Lung (tissue), 12 donors: ENCODE measurements around the gene EIF1. TPM values are rescaled to one million over a fixed set of nuclear protein-coding genes. Genes with fewer than 3 reads are reported as not detected.

Source experiments
- ATAC-seq: fragments of 200-7000 bp; cut with Tn5 transposase; one replicate; pipeline ENCODE4 v1.9.1; 2020; ENCODE audit warnings: moderate number of reproducible peaks; ENCODE audit not compliant: insufficient read depth, low FRiP score
- DNase-seq, 3 donors: peaks; one replicate each; pipeline ENCODE4 v3.0.0-alpha.2; 2013 to 2017
- H3K27ac ChIP-seq, 2 donors: one replicate each; pipeline ENCODE4 v1.5.1; 2013; ENCODE audit warnings: mild to moderate bottlenecking in 2 of 2, moderate library complexity in 2 of 2, control low read depth in 1 of 2, inconsistent platforms in 1 of 2, low read depth in 1 of 2, low read length in 1 of 2
- H3K27me3 ChIP-seq, 3 donors: one replicate each; pipeline ENCODE4 v1.5.1; 2013; ENCODE audit warnings: low read length in 2 of 3; ENCODE audit not compliant: control insufficient read depth in 3 of 3, insufficient read depth in 3 of 3
- H3K36me3 ChIP-seq, 4 donors: one replicate each; pipeline ENCODE4 v1.5.1; 2013; ENCODE audit warnings: low read length in 4 of 4, mild to moderate bottlenecking in 1 of 4, moderate library complexity in 1 of 4; ENCODE audit not compliant: control insufficient read depth in 4 of 4, insufficient read depth in 4 of 4
- H3K4me1 ChIP-seq, 5 donors: one replicate each; pipeline ENCODE4 v1.5.1; 2013; ENCODE audit warnings: low read length in 5 of 5, mild to moderate bottlenecking in 2 of 5, moderate library complexity in 1 of 5; ENCODE audit not compliant: control insufficient read depth in 5 of 5, insufficient read depth in 5 of 5
- H3K4me3 ChIP-seq: one replicate; pipeline ENCODE4 v1.5.1; 2013; ENCODE audit warnings: mild to moderate bottlenecking, control low read depth, moderate library complexity
- H3K9ac ChIP-seq, 2 donors: one replicate each; pipeline ENCODE4 v1.5.1; 2013; ENCODE audit warnings: low read length in 2 of 2, control low read depth in 1 of 2; ENCODE audit not compliant: insufficient read depth in 1 of 2
- H3K9me3 ChIP-seq, 4 donors: one replicate each; pipeline ENCODE4 v1.5.1; 2013; ENCODE audit warnings: low read length in 3 of 4, mild to moderate bottlenecking in 1 of 4, moderate library complexity in 1 of 4; ENCODE audit not compliant: control insufficient read depth in 4 of 4, insufficient read depth in 3 of 4
- CTCF ChIP-seq: IDR thresholded peaks from 2 replicates; pipeline ENCODE4 v1.5.1; 2012; ENCODE audit warnings: mild to moderate bottlenecking; ENCODE audit errors: control extremely low read depth, extremely low read depth
- WGBS, 2 donors: extraction: QIAGEN DNeasy Blood & Tissue Kit; methylation state at CpG; one replicate each; pipeline ENCODE4 v1.1.7; 2013; 5-methylcytosine and 5-hydroxymethylcytosine counted together
- polyA plus RNA-seq, 2 donors: library from polyadenylated mRNA; stranded (reverse); fragments of 200-250 nt; gene quantifications; one replicate each; pipeline ENCODE4 v1.2.1, GENCODE V29; 2013
- total RNA-seq, 2 donors: library from RNA; depleted of rRNA in 1 of 2; stranded (reverse); fragments of >200 nt in 1 of 2; gene quantifications; one replicate each; pipeline ENCODE4 v1.2.1, GENCODE V29; 2014 to 2021
- donor health status: control.
- donor health status: control.
- donor health status: Bipolar disorder and iron deficiency.
- donor health status: healthy.
- donor health status: DM: yes; HTN: yes; CAD: no.

EIF1 gene
- total and polyA plus RNA-seq, 4 donors = 381 to 872 (median 676) TPM

GRCh38 chr17:41678907-41679739 is 9.6 kb upstream of the EIF1 start:
- no peaks in the 10 kb centered on the region for H3K9me3 ChIP-seq
- peaks cover 0 to 14% (median 0%) of the 10 kb centered on the region in 5 donors for H3K4me1 ChIP-seq
- peak overlapping the region; percentile 63 to 93 for H3K27ac ChIP-seq
- ATAC-seq = peak; percentile 86
- peak overlapping the region; percentile 3 for H3K4me3 ChIP-seq
- H3K27me3 ChIP-seq = no peaks in the 10 kb centered on the region
- peak in 2 of 3 donors; percentile 33 to 65 for DNase-seq
- H3K36me3 ChIP-seq = no peaks in the 10 kb centered on the region
- WGBS, 2 donors = 6 to 8% methylated on average over 6 of the region's 6 CpGs
- TF ChIP-seq CTCF = peak; percentile 30
- no peak overlapping the region for H3K9ac ChIP-seq

- WGBS, 2 donors = 69 to 72% methylated on average over 5 of the region's 5 CpGs
- ATAC-seq (no peak), DNase-seq (no peak)
- Histone ChIP-seq H3K4me1 (peaks cover 0 to 13% (median 0%) of the 10 kb centered on the region in 5 donors), H3K4me3 (no peak overlapping the region), H3K9ac (no peak overlapping the region), H3K27ac (peak overlapping the region in 1 of 2 donors; percentile 42), H3K27me3 (no peaks in the 10 kb centered on the region), H3K36me3 (no peaks in the 10 kb centered on the region), H3K9me3 (no peaks in the 10 kb centered on the region)
- no peak for TF ChIP-seq CTCF
These were observed 8.8 kb upstream of the EIF1 start for GRCh38 chr17:41679740-41680425.

DNA sequence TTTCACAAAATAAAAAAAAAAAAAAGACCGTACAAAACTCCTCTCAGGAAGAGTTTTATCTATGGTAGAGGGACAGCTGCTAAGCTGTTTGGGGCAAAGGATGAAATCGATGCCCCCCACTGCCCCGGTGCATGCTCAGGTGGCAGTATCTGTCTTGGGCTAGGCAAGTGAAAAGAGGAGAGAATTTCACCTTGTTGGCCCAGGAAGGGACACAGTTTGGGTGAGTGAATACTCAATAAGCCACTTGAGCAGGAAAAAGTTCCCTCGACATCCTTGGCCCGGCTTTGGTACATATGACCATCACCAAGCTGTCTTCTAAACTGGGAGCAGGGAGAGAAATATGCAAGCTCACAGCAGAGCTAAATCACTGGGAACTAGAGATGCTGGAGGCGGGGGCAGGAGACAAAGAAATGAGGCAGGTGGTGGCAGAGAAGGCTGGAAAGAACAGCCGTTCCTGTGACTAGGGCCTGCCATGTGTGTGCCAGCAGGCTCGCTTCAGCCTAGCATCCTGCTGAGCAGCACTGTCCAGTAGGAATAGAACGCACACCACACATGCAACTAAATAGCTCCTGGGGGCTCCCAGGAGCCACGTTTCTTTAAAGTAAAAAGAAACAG is 8.2 kb upstream of the EIF1 start:
- DNase-seq (no peak), ATAC-seq (no peak)
- Histone ChIP-seq H3K27me3 (no peaks in the 10 kb centered on the region), H3K36me3 (no peaks in the 10 kb centered on the region), H3K9ac (no peak overlapping the region), H3K4me1 (peaks cover 0 to 12% (median 0%) of the 10 kb centered on the region in 5 donors), H3K9me3 (no peaks in the 10 kb centered on the region), H3K27ac (no peak overlapping the region), H3K4me3 (no peak overlapping the region)
- 85 to 91% methylated on average over 10 of the region's 10 CpGs for WGBS, 2 donors
- TF ChIP-seq CTCF = no peak
